HG03442 (cell line): ENCODE data around the gene MLLT10.

ENCODE experiments used
- ATAC-seq: cut with Tn5 transposase; IDR thresholded peaks from one replicate; pipeline ENCODE4 v1.9.1; 2021; ENCODE audit warnings: mild to moderate bottlenecking, moderate library complexity; ENCODE audit not compliant: unreplicated experiment

Gene MLLT10

DNA sequence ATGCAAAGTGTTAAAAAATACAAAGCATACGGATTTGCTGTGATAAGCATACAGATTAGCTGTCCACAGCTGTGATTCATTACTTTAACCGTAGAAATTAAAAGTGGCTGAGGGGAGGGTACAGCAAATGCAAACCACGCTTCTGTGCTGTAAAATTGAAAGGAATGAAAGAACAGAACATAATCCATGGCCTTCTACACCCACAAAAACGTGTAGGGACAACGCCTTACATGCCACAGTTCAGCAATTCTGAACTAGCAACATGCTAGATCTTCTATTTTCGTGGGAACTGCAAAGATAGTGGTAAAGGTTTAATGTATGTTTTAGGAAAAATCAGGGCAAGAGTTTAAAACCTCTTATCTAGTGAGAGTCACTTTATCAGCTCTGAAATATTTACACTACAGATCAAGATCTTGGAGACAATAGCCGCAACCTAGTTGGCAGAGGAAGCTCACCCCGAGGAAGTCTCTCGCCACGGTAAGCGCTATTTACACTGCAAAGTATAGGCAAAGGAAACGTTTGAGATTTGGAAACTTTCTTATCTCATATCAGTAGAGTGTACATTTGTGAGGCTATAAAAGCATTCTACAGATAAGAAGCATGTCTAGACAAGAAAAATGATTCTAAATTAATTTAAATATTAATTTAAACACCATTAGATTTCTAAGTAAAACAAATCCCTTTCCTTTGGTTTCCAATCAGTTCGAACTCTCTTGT is 193.6 kb downstream of the MLLT10 start:
- ATAC-seq, result no peak

DNA sequence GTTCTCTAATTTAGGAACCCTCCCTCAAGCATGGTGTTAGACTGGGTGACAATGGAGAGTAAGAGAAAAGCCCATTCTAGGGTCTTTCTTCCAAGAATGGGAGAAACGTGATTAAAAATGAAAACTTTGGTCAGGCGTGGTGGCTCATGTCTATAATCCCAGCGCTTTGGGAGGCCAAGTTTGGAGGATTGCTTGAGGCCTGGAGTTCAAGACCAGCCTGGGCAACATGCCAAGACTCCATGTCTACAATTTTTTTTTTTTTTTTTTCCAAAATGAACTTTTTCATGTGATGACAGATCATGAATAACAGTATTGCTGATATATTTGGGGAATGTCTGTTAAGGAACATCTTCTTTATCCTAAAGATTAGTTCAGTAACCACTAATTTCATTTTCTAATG is 194.6 kb downstream of the MLLT10 start:
- ATAC-seq, result no peak

DNA sequence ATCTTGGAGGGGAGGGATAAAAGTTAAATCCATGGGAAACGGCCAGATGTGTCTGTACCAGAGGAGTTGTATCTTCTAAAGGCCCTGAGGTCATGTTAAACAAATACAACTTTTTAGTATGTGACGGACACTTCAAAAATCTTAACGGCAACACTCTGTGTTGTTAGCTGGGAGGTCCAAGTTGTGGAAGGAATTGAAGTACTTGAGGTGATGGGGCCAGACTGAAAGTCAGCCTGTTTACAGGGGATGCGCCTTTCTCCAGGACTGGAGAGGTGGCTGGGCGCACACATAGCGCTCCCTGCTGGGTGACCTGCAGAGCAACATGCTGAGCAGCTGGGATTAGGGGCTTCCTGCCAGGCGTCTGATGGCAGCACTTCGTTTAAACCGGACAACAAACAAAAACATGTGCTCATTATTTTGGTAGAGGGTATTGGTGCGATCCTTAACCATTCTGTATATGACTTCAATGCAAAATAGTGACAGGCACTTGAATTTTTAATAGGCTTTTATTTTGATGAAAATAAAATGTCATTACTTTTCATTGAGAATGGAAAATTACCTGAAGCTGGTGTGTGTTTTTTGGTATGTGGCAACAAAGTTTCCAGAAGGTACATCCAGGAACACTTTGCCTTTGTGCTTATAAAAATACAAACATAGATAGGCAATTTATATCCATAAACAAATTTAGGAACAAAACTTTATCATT is 198.2 kb downstream of the MLLT10 start:
- peak; percentile 81 for ATAC-seq

DNA sequence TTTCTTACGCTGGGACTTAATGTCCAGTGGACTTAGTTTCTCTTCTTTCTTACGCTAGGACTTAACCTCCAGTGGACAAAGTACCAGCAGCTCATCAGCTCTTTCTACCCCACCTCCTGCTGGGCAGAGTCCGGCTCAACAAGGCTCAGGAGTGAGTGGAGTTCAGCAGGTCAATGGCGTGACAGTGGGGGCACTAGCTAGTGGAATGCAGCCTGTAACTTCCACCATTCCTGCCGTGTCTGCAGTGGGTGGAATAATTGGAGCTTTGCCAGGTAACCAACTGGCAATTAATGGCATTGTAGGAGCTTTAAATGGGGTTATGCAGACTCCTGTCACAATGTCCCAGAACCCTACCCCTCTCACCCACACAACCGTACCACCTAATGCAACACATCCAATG is 199.7 kb downstream of the MLLT10 start:
- ATAC-seq, result no peak

DNA sequence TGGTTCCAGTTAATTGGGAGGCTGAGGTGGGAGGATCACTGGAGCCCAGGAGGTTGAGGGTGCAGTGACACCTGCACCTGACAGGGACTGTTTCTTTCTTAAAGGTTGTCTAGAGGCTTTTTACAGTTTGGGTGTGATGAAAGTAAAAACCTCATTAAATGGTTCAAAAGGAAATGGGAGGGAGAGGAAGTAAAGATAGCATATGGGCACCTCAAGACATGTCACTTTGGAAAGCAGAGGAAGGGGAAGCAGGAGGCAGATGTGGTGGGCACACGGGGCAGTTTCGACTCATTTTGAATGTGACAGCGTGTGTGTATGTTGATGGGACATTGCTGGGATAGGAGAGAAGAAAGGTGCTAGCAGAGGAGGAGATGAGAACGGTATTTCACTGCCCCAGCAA is 203.1 kb downstream of the MLLT10 start:
- no peak for ATAC-seq

DNA sequence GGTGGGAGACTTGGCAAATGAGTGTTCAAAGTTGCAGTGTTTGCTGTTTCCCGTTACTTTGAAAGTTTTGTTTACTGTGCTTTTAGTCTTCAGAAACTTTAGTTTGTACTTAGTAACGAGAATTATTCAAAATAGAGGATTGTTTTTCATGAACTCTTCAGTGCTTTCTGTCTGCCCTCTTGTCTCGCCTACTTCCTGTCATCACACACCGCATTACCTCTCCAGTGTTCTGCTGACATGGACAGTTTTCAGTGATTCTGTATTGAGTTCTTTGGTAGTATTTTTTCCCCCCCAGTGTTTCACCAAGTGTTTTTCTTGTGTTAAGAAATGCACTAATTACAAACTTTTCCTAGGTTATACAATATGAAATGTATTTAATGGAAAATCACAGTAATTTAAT is 207.0 kb downstream of the MLLT10 start:
- no peak for ATAC-seq

DNA sequence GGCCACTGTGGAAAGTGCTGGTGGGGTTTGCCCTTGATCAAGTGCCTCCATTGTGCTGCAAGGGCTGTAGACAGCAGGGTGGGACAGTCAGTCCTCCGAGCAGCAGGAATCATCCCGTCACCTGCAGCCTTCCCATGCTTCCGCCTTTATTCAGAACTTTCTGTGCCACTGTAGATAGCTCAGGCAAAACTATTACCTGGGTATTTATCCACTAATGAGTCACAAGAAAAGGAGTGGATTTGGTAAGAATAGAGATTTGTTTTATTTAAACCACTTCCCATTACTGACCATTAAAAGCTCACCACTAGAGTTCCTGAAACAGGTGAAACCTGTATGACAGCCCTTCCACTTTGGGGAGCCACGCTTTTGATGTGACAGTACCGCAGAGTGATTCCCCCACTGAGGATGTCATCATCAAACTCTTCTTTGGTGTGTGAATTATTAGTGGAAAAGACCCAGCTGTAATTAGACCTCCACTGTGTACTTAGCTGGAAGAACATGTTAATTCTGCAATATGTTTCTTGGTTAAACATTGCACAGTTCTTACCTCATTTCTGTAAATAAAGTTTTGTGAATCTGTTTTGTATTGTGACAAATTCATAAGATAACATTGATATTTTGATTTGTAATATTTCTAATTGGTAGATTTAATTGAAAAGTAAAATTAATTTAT is 208.8 kb downstream of the MLLT10 start:
- no peak for ATAC-seq

DNA sequence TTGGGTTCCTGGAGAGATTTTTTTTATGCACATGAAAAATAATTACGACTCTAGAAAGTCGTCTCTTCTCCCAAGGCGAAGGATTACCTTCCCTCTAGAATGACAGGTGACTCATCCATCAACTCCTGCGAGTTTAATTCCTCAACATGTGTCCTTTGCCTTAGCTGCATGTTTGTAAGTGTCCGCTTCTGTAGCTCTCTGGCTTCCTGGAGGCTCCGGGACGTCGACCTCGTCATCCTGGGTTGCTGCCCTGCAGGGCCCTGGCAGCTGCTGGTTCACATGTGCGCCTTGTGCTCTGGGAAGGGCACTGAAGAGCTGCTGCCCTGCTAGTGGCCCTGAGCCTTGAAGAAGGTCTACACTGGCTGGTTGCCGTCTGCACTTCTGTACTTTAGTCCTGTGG is 210.2 kb downstream of the MLLT10 start:
- no peak for ATAC-seq

DNA sequence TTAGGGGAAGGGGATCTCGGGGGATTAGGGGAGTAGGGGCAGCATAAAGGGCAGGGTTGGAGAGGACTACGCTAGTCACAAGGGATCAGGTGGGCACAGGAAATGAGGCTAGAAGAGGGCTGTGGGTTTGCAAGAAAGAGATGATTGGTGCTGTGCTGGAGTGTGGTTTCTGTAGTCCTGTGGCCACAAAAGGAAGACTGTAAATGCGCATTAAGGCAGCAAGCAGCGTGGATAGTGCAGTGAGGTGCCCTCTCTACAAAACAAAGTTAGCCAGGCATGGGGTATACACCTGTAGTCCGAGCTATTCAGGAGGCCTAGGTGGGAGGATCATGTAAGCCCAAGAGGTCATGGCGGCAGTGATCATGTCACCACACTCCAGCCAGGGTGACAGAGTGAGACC is 212.1 kb downstream of the MLLT10 start:
- ATAC-seq, result no peak

DNA sequence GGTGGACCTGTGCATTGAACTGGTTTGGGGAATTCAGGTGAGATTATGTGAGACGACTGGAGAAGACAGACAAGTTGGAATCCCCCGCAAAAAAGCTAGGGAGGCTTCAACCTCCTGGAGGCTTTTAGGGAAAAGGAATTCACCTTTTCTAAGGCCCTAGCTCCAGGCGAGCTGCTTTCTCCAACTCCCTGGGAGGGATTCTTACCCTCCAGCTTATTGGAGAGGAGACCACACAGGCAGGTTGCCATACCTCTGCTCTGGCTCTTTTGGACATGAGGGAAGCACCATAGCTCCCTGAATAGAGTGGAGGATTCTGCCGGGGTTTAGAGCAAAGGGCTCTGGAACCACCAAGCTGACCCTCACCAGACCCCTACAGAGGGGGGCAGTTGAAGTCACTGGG is 213.8 kb downstream of the MLLT10 start:
- no peak for ATAC-seq

DNA sequence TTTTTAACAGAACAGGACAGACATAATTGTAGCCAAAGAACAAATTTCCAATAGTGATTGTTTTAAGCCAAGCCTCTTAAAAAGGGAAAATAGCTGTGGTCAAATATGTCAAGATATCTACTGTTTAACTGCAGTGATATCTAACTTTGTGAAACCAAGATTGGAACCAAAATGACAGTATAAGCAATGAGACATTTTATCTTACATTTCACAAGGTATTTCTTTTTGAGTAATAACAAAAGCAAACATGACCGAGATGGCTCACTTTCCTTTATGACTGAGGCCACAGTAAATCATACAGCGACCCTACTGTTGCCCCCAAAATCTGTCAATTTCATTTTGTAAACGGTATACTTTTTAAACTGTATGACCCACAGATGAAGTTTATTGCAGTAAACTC is 215.8 kb downstream of the MLLT10 start:
- no peak for ATAC-seq

DNA sequence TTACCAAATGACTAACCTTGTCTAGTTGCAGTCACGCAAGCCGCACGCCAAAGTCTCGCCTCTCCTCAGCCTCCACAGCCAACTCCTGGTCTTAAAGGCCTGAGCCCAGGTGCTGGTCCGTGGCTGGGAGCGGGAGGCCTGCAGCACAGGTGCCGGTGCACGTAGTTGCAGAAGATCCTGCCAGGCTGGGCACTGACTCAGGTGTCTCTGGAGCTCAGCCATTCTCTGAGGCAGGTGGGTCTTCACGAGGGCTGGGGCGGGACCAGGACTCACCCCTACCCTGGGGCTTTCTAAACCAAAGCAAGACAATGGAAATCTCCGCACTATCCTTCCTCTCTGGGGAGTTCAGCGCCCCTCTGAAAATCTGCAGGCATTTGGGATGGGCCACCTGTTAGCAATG is 216.4 kb downstream of the MLLT10 start:
- no peak for ATAC-seq

DNA sequence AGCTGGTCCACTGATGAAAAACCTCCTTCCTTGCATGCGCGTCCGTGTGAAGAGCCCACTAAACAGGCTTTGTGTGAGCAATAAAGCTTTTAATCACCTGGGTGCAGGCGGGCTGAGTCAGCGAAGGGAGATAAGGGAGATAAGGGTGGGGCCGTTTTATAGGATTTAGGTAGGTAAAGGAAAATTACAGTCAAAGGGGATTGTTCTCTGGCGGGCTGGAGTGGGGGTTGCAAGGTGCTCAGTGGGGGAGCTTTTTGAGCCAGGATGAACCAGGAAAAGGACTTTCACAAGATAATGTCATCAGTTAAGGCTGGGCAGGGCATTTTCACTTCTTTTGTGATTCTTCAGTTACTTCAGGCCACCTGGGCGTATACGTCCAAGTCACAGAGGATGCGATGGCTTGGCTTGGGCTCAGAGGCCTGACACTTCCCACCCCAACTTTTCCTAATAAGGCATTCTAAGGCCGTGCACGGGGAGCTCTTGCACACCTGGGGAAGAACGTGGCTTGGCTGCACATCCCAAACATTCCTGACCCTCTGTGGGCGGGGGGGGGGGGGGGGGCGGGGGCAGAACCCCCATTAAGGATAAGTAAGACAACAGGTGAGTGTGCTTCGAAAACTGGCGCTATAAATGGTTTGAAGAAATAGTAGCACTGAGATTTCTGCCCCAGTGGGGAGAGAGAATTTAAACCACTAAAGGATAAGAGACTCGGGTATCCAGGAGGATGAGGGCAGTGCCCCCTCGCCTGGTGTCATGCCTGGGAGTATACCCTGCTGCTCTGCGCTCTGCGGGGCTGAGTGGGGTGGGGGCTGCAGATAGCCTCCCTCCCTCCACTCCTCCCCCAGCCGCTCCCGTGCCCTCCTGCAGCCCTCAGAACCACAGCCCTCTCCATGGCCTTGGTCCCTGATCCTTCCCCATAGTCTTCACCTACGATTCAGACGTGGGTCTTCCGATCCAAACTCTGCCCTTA is 217.6 kb downstream of the MLLT10 start:
- ATAC-seq, result no peak

DNA sequence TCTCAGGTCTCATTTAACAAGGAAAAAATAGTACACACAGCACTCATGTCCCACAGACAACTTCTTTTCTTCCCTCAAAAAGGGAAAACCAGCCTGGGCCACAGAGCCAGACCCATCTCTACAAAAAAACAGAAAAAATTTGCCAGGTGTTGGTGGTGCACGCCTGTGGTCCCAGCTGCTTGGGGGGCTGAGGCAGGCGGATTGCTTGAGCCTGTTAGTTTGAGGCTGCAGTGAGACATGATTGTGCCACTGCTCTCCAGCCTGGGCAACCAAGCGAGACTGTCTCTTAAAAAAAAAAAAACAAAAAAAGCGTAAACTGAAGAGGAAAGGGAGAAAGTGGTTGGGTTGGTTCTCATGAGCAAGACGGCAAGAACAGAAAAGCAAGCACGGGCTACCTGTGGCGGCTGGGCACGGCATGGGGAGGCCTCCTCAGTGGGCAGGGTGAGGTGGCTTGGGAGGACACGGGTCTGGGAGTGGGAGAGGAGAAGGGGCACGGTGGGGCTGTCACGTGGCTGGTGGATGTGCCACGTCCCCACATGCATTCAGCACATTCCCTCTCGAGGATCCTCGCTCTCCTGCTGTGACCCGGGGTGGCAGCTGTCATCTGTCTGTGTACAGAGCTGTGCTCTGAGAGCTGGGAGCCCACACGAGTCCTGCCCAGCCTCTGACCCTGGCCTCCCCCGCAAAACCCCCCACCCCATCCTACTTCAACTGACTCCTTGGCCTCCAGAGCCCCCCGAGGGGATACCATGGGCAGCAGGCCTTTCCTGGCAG is 219.7 kb downstream of the MLLT10 start:
- no peak for ATAC-seq

DNA sequence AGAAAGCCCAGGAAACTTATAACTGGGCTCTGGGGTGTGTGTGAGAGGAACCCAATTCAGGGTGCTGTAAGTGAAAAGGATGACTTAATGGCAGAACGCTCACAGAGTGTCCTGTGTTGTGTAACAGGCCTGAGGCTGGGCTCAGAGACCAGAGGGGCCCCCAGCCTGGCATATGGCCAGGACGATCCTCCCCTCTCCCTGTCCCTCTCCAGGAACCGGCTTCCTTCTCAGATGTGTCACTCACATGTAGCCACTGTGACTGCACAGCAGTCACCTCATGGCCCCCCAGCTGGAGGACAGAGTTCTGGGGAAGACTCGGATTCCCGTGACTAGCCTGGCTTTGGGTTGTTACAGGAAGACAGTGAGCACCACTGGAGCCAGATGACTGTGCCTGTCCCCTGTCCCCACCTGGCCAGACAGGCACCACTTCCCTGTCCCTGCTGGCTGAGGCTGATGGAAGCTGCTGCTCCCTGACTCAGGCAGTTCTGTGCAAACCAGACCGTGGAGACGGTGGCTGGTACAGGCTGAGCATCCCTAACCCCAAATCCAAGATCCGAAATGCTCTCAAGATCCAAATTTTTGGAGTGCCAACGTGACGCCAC is 220.5 kb downstream of the MLLT10 start:
- no peak for ATAC-seq

DNA sequence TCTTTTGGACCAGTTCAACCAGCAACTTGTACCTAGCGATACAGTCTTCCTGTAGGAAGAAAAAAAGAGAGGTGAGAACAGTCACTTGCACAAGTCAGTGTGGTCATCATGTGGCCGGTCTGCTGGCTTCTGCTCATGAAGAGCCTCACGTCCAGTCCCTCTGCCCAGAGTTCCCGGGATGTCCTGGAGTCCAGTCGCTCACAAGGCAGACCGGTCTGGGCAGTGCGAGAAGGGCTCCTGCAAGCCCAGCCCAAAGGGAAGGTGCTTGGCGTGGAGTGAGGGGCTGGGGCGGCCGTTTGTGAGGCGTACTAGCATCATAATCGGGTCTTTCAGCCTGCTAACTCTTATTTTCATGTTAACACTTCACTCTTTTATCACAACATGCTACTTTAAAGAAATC is 222.7 kb downstream of the MLLT10 start:
- ATAC-seq, result no peak

DNA sequence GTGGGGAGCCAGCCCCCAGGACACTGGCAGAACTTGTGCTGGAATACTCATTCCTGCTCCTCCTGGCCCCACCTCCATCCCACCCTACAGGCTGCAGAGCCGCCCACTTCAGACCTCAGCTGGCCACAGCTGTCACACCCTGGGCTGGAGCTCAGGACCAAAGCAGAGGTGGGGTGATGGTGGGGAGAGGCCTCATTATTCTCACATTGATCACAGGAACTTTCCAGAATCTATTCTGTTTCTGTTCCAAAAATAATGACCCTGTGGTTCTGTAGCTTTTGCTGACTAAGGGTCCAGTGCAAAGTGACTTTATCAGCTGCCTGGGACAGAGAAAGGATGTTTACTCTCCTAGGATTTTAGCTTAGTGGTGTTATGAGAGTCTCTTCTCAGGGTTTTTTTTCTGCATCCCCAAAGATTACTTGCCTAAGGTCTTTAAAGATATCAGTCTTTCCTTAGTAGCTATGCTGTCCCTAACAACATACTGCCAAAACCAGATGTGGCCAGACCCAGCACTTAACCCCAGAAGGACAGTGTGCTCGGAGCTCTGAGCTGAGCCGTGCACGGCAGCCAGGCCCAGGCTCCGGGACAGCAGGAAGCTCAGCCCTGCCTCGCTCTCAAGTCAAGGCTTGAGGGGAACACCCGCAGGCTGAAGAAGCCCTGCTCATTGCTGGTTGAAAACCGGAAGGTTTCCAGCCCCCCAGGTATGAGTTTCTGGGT is 223.3 kb downstream of the MLLT10 start:
- no peak for ATAC-seq

DNA sequence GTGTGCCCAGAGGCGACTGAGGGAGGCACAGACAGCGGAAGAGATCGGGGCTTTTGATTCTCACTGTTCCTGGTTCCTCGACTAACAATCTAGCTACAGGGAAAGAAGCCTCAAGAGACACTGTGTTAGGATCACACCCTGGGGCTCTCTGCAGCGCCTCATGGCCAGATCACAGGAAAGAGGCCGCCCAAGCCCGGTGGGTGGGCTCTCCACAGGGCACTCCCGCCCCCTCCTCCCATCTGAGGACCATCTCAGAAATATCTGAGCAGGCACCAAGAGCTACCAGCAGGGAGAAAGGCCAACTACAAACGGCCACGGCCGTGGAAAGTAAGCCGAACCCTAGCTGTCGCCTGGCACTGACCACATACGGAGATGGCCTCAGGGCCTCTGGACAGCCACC is 224.2 kb downstream of the MLLT10 start:
- ATAC-seq, result no peak

DNA sequence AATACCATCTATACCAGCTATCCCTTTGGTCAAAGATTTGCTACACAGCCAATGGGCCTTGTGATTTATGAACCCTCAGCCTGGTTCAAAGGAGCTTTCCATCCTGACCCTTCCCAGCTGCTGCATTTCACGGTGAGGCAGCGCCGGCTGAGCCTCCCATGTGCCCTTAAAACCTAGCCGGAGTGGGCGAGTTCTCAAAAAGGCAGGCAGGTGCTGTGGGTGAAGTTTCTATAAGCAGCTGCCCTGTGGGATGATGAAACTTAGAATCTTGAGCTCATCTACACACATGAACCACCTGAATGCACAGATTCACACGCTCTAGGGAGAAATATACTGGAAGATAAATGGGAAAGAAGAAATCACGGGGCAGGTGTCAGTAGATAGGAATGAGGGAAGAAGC is 224.7 kb downstream of the MLLT10 start:
- no peak for ATAC-seq
